HepG2 (cell line): ENCODE data around the gene WWTR1. TPM values are rescaled to one million over a fixed set of nuclear protein-coding genes. Genes with fewer than 3 reads are reported as not detected.
A peak's percentile ranks its signal among the peaks of the same experiment; 100 is the strongest.

Experiments used
- ARNT2 ChIP-seq: sonication (generic); formaldehyde crosslinking; IDR thresholded peaks from 2 replicates; pipeline ENCODE4 v1.8.0; 2022; ENCODE audit warnings: mild to moderate bottlenecking, low read depth, missing genetic modification reagents, moderate library complexity
- CCAR2 ChIP-seq: fragments of 200-400 bp; formaldehyde crosslinking; optimal IDR thresholded peaks from 2 replicates; pipeline ENCODE3; 2018; ENCODE audit warnings: low read depth, mild to moderate bottlenecking, low read length, moderate library complexity
- E2F5 ChIP-seq: sonication (generic); formaldehyde crosslinking; conservative IDR thresholded peaks from 2 replicates; pipeline ENCODE4 v1.4.0; 2020; ENCODE audit warnings: missing genetic modification reagents
- HES4 ChIP-seq: sonication (generic); formaldehyde crosslinking; IDR thresholded peaks from 2 replicates; pipeline ENCODE4 v1.9.0; 2021; ENCODE audit warnings: mild to moderate bottlenecking, missing genetic modification reagents, borderline replicate concordance
- JUN ChIP-seq: sonication (generic); formaldehyde crosslinking; IDR thresholded peaks from 2 replicates; pipeline ENCODE4 v1.4.0; 2020; ENCODE audit warnings: mild to moderate bottlenecking, missing genetic modification reagents
- MTA1 ChIP-seq: sonication (generic); formaldehyde crosslinking; IDR thresholded peaks from 2 replicates; pipeline ENCODE4 v1.4.0; 2020; ENCODE audit warnings: missing genetic modification reagents, mild to moderate bottlenecking, borderline replicate concordance
- MYC ChIP-seq: sonication (generic); formaldehyde crosslinking; IDR thresholded peaks from 2 replicates; pipeline ENCODE4 v1.9.0; 2021; ENCODE audit warnings: missing genetic modification reagents, borderline replicate concordance
- MZF1 ChIP-seq: sonication (generic); formaldehyde crosslinking; IDR thresholded peaks from 2 replicates; pipeline ENCODE4 v1.8.1; 2023; ENCODE audit warnings: mild to moderate bottlenecking, missing genetic modification reagents, borderline replicate concordance
- NFIC ChIP-seq: IDR thresholded peaks from 2 replicates; pipeline ENCODE4 v1.6.1; 2012; ENCODE audit warnings: mild to moderate bottlenecking, low read length, inconsistent platforms
- PRPF4 ChIP-seq: fragments of 200-400 bp; formaldehyde crosslinking; IDR thresholded peaks from 2 replicates; pipeline ENCODE4 v1.6.1; 2016; ENCODE audit warnings: low read length, low read depth; ENCODE audit not compliant: poor library complexity, severe bottlenecking
- SIN3B ChIP-seq: fragments of 150-350 bp; IDR thresholded peaks from 2 replicates; pipeline ENCODE4 v1.6.1; 2014; ENCODE audit warnings: low read length
- SMARCE1 ChIP-seq: fragments of 450-650 bp; IDR thresholded peaks from 2 replicates; pipeline ENCODE4 v1.6.1; 2017; ENCODE audit warnings: borderline replicate concordance
- THAP9 ChIP-seq: sonication (generic); formaldehyde crosslinking; IDR thresholded peaks from 2 replicates; pipeline ENCODE4; 2020; ENCODE audit warnings: missing genetic modification reagents, mild to moderate bottlenecking, borderline replicate concordance
- ZNF256 ChIP-seq: sonication (generic); formaldehyde crosslinking; conservative IDR thresholded peaks from 2 replicates; pipeline ENCODE4 v1.4.0; 2020; ENCODE audit warnings: missing genetic modification reagents
- ZNF331 ChIP-seq: sonication (generic); formaldehyde crosslinking; IDR thresholded peaks from 2 replicates; pipeline ENCODE4 v1.4.0; 2020; ENCODE audit warnings: missing genetic modification reagents
- ZNF562 ChIP-seq: sonication (generic); formaldehyde crosslinking; IDR thresholded peaks from 2 replicates; pipeline ENCODE4 v1.8.0; 2022; ENCODE audit warnings: missing genetic modification reagents, borderline replicate concordance
- ZNF563 ChIP-seq: sonication (generic); formaldehyde crosslinking; IDR thresholded peaks from 2 replicates; pipeline ENCODE4 v1.8.0; 2022; ENCODE audit warnings: mild to moderate bottlenecking, moderate library complexity, missing genetic modification reagents
- ZNF672 ChIP-seq: sonication (generic); formaldehyde crosslinking; IDR thresholded peaks from 2 replicates; pipeline ENCODE4 v1.8.1; 2022; ENCODE audit warnings: missing genetic modification reagents
- ZNF788 ChIP-seq: sonication (generic); formaldehyde crosslinking; IDR thresholded peaks from 2 replicates; pipeline ENCODE4 v1.5.0; 2020; ENCODE audit warnings: mild to moderate bottlenecking, missing genetic modification reagents, borderline replicate concordance
- ZNF816 ChIP-seq: sonication (generic); formaldehyde crosslinking; IDR thresholded peaks from 2 replicates; pipeline ENCODE4 v1.8.0; 2022; ENCODE audit warnings: missing genetic modification reagents, mild to moderate bottlenecking, borderline replicate concordance
- polyA plus RNA-seq, 8 experiments: library from polyadenylated mRNA; depleted of rRNA in 3 of 8; stranded (reverse) in 7 of 8; unstranded in 1 of 8; fragments of >200 nt; fragmentation: Illumina TruSeq in 4 of 8; extraction: Trizol in 4 of 8; gene quantifications; 2 replicates each; pipeline versions ENCODE4 v1.2.1 to v1.2.3, GENCODE V29; 2011 to 2016; ENCODE audit warnings: low read depth in 4 of 8, missing spikeins in 1 of 8, mixed read lengths in 1 of 8; ENCODE audit not compliant: insufficient read depth in 1 of 8
- total RNA-seq, 5 experiments: library from RNA; depleted of rRNA; stranded (reverse); fragments of >200 nt; fragmentation: Illumina TruSeq; extraction: Trizol; gene quantifications; 2 replicates each; pipeline ENCODE4 v1.2.3, GENCODE V29; 2016; ENCODE audit warnings: low read depth in 1 of 5
- TF ChIP-seq, protein P1 (sequence below): sonication (generic); formaldehyde crosslinking; IDR thresholded peaks from 2 replicates; pipeline ENCODE4 v1.4.0; 2020; ENCODE audit warnings: missing genetic modification reagents
- TF ChIP-seq, protein P2 (sequence below): sonication (generic); formaldehyde crosslinking; IDR thresholded peaks from 2 replicates; pipeline ENCODE4 v1.8.1; 2022; ENCODE audit warnings: mild to moderate bottlenecking, missing genetic modification reagents

WWTR1 gene
- total and polyA plus RNA-seq, 2 of the 13 experiments (the other 11 are each of a cell fraction or from before 2014, with no cell fraction given), result 19.7 to 139 TPM

DNA sequence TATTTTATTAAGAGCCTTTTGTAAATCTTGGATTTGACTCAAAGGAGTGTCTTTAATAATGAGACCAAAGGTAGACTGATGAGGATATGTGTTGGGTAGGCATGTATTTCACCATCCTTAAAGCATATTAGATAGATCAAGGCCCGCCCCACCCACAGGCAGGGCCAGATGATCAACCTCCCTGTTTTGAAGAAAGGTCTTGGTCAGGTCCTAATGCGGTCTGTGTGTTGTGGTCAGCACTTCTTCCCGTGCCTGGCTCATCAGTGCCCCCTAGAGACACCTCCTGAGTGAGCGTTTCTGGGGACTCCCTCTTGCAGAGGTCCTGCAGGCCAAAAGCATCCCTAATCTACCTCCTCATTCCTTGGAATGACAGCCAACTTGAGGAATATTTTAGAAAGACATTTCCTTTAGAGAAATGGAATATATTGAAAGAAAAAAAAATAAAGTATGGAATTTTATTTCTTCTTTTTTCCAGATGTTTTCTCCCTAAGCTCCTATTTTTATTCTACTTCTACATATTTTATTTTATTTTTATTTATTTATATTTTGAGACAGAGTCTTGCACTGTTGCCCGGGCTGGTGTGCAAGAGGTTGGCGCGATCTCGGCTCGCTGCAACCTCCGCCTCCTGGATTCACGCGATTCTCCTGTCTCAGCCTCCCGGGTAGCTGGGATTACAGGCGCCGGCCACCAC lies 177.4 kb downstream of the WWTR1 start (continued):
- no peak for TF ChIP-seq ZNF816 (CRISPR knock-in tag)
- TF ChIP-seq ZNF563, result no peak
- no peak for TF ChIP-seq MZF1 (CRISPR knock-in tag)
- TF ChIP-seq, protein P1, sequence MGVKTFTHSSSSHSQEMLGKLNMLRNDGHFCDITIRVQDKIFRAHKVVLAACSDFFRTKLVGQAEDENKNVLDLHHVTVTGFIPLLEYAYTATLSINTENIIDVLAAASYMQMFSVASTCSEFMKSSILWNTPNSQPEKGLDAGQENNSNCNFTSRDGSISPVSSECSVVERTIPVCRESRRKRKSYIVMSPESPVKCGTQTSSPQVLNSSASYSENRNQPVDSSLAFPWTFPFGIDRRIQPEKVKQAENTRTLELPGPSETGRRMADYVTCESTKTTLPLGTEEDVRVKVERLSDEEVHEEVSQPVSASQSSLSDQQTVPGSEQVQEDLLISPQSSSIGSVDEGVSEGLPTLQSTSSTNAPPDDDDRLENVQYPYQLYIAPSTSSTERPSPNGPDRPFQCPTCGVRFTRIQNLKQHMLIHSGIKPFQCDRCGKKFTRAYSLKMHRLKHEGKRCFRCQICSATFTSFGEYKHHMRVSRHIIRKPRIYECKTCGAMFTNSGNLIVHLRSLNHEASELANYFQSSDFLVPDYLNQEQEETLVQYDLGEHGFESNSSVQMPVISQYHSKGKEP, result no peak
- no peak for TF ChIP-seq ZNF788 (CRISPR knock-in tag)
- no peak for TF ChIP-seq ZNF256 (CRISPR knock-in tag)
- TF ChIP-seq, protein P2, sequence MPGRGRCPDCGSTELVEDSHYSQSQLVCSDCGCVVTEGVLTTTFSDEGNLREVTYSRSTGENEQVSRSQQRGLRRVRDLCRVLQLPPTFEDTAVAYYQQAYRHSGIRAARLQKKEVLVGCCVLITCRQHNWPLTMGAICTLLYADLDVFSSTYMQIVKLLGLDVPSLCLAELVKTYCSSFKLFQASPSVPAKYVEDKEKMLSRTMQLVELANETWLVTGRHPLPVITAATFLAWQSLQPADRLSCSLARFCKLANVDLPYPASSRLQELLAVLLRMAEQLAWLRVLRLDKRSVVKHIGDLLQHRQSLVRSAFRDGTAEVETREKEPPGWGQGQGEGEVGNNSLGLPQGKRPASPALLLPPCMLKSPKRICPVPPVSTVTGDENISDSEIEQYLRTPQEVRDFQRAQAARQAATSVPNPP (CRISPR knock-in tag), result no peak
- TF ChIP-seq THAP9 (CRISPR knock-in tag), result no peak
- no peak; the same call in 1 of the 2 replicates for TF ChIP-seq MYC (CRISPR knock-in tag)
- TF ChIP-seq MTA1, result no peak
- TF ChIP-seq CCAR2, result no peak
- TF ChIP-seq HES4 (CRISPR knock-in tag), result no peak
- TF ChIP-seq ZNF562 (CRISPR knock-in tag), result no peak
- TF ChIP-seq JUN (CRISPR knock-in tag), result no peak
- peak; percentile 52; the same call in 1 of the 2 replicates for TF ChIP-seq ZNF331 (CRISPR knock-in tag)
- TF ChIP-seq SIN3B, result no peak
- no peak for TF ChIP-seq PRPF4
- no peak for TF ChIP-seq E2F5
- TF ChIP-seq NFIC, result no peak
- no peak for TF ChIP-seq ZNF672 (CRISPR knock-in tag)
- no peak for TF ChIP-seq ARNT2
- TF ChIP-seq SMARCE1, result no peak
